WTC11 (cell line): ENCODE data around the gene EWSR1. TPM values are rescaled to one million over a fixed set of nuclear protein-coding genes. Genes with fewer than 3 reads are reported as not detected.

Experiments
- ATAC-seq: fragments of 200-7000 bp; cut with Tn5 transposase; 2 replicates; pipeline ENCODE4 v1.10.0; 2021; ENCODE audit warnings: mild to moderate bottlenecking, moderate library complexity
- CTCF ChIA-PET: fragments of 300-600 bp; sonication (Branson Sonifier 250); formaldehyde crosslinking; loops from one replicate; lab custom pipeline; 2021; ENCODE audit warnings: antibody characterized with exemption; lab: Charles Lee
- POLR2A ChIA-PET: fragments of 350-600 bp; sonication (Branson Sonifier 250); formaldehyde crosslinking; loops from one replicate; lab custom pipeline; 2021; ENCODE audit warnings: antibody characterized with exemption; lab: Charles Lee
- DNase-seq: peaks from one replicate; pipeline ENCODE4 v3.0.0; 2021; ENCODE audit warnings: low spot score
- H3K27ac Mint-ChIP-seq: 2 replicates; pipeline ENCODE4 v1.8.0; 2021; ENCODE audit warnings: mixed read lengths
- H3K27me3 Mint-ChIP-seq: 2 replicates; pipeline ENCODE4 v1.8.0; 2021; ENCODE audit warnings: low read depth, mild to moderate bottlenecking, moderate library complexity, mixed read lengths
- H3K36me3 Mint-ChIP-seq: 2 replicates; pipeline ENCODE4 v1.8.0; 2021; ENCODE audit warnings: mixed read lengths
- H3K4me1 Mint-ChIP-seq: 2 replicates; pipeline ENCODE4 v1.8.0; 2022; ENCODE audit warnings: mixed read lengths
- H3K4me3 Mint-ChIP-seq: 2 replicates; pipeline ENCODE4 v1.8.0; 2021; ENCODE audit warnings: mild to moderate bottlenecking, moderate library complexity, mixed read lengths
- H3K9me3 Mint-ChIP-seq: 2 replicates; pipeline ENCODE4 v1.8.0; 2021; ENCODE audit warnings: mixed read lengths
- CREB1 ChIP-seq: sonication (generic); formaldehyde crosslinking; IDR thresholded peaks from 2 replicates; pipeline ENCODE4 v1.8.0; 2023; ENCODE audit warnings: mild to moderate bottlenecking, missing genetic modification reagents
- ELF4 ChIP-seq: sonication (generic); formaldehyde crosslinking; IDR thresholded peaks from 2 replicates; pipeline ENCODE4 v1.8.1; 2022; ENCODE audit warnings: low read depth, mild to moderate bottlenecking, moderate library complexity, missing genetic modification reagents
- IRF1 ChIP-seq: sonication (generic); formaldehyde crosslinking; IDR thresholded peaks from 2 replicates; pipeline ENCODE4 v1.8.0; 2023; ENCODE audit warnings: missing genetic modification reagents
- MXD4 ChIP-seq: fragments of 250-450 bp; sonication (Bioruptor Pico); IDR thresholded peaks from 2 replicates; pipeline ENCODE4 v1.8.0; 2021; ENCODE audit warnings: mild to moderate bottlenecking, moderate library complexity, borderline replicate concordance
- NR2C2 ChIP-seq: sonication (generic); formaldehyde crosslinking; IDR thresholded peaks from 2 replicates; pipeline ENCODE4 v1.8.0; 2022; ENCODE audit warnings: mild to moderate bottlenecking, missing genetic modification reagents
- OVOL2 ChIP-seq: fragments of 250-450 bp; sonication (Bioruptor Pico); IDR thresholded peaks from 2 replicates; pipeline ENCODE4 v1.9.0; 2021; ENCODE audit warnings: mild to moderate bottlenecking, borderline replicate concordance
- PREB ChIP-seq: sonication (generic); formaldehyde crosslinking; IDR thresholded peaks from 2 replicates; pipeline ENCODE4 v1.8.1; 2022; ENCODE audit warnings: mild to moderate bottlenecking, missing genetic modification reagents, moderate library complexity, borderline replicate concordance
- SMAD3 ChIP-seq: sonication (generic); formaldehyde crosslinking; IDR thresholded peaks from 2 replicates; pipeline ENCODE4 v1.8.0; 2022; ENCODE audit warnings: missing genetic modification reagents, mild to moderate bottlenecking, borderline replicate concordance
- SP1 ChIP-seq: sonication (generic); formaldehyde crosslinking; conservative IDR thresholded peaks from 2 replicates; pipeline ENCODE4 v1.8.1; 2022; ENCODE audit warnings: missing genetic modification reagents
- TEAD1 ChIP-seq: sonication (generic); formaldehyde crosslinking; IDR thresholded peaks from 2 replicates; pipeline ENCODE4 v1.8.0; 2022; ENCODE audit warnings: mild to moderate bottlenecking, missing genetic modification reagents
- ZBTB43 ChIP-seq: sonication (generic); formaldehyde crosslinking; IDR thresholded peaks from 2 replicates; pipeline ENCODE4 v1.8.1; 2023; ENCODE audit warnings: mild to moderate bottlenecking, missing genetic modification reagents
- ZNF532 ChIP-seq: fragments of 250-450 bp; sonication (Bioruptor Pico); IDR thresholded peaks from 2 replicates; pipeline ENCODE4 v1.9.0; 2021; ENCODE audit warnings: mild to moderate bottlenecking, borderline replicate concordance
- total RNA-seq: library from RNA; stranded (reverse); gene quantifications from 3 replicates; pipeline ENCODE4 v1.2.3, GENCODE V29; 2021

Gene EWSR1
- total RNA-seq, 1 experiment from 2014 or later: 377 TPM

- no peak for TF ChIP-seq PREB (CRISPR knock-in tag)
These were observed 64.9 kb downstream of the EWSR1 start (continued) for GRCh38 chr22:29332886-29333496.

- CTCF ChIA-PET: no interaction called here
These were observed 66.1 kb downstream of the EWSR1 start for GRCh38 chr22:29334148-29334547.

More at GRCh38 chr22:29334148-29334547, 66.1 kb downstream of the EWSR1 start:
- Mint-ChIP-seq H3K4me3 (no peak overlapping the region), H3K4me1 (no peaks in the 10 kb centered on the region), H3K27me3 (no peaks in the 10 kb centered on the region), H3K9me3 (no peaks in the 10 kb centered on the region), H3K27ac (no peak overlapping the region), H3K36me3 (peaks cover 32% of the 10 kb centered on the region; the same call in 1 of the 2 replicates)
- ATAC-seq: no peak
- no peak for DNase-seq
- TF ChIP-seq OVOL2 (CRISPR knock-in tag) (no peak), ZBTB43 (CRISPR knock-in tag) (no peak), TEAD1 (no peak), CREB1 (CRISPR knock-in tag) (no peak), SMAD3 (CRISPR knock-in tag) (no peak), ELF4 (CRISPR knock-in tag) (no peak), SP1 (no peak), IRF1 (CRISPR knock-in tag) (no peak), NR2C2 (CRISPR knock-in tag) (no peak), ZNF532 (no peak), MXD4 (no peak)
- POLR2A ChIA-PET: interaction anchor here (0.5 kb wide), 1 partner anchor 600 kb away, joined by 4 read pairs; no protein-coding TSS in a partner anchor
